HEK293 (cell line): ENCODE results near the gene DSE.
A peak's percentile ranks its signal among the peaks of the same experiment; 100 is the strongest.

Experiments used
- BCL11A ChIP-seq: fragments of 450-650 bp; formaldehyde crosslinking; IDR thresholded peaks from 2 replicates; pipeline ENCODE4 v1.5.1; 2016; ENCODE audit warnings: low read depth, missing biosample characterization, missing genetic modification characterization
- BCL6B ChIP-seq: fragments of 450-650 bp; formaldehyde crosslinking; IDR thresholded peaks from 2 replicates; pipeline ENCODE4 v1.5.1; 2017; ENCODE audit warnings: missing biosample characterization, missing genetic modification characterization
- GFI1B ChIP-seq: fragments of 450-650 bp; formaldehyde crosslinking; IDR thresholded peaks from 2 replicates; pipeline ENCODE4 v1.5.1; 2016; ENCODE audit warnings: missing biosample characterization, missing genetic modification characterization
- INSM2 ChIP-seq: fragments of 450-650 bp; formaldehyde crosslinking; IDR thresholded peaks from 2 replicates; pipeline ENCODE4 v1.5.1; 2016; ENCODE audit warnings: missing biosample characterization, missing genetic modification characterization
- KLF9 ChIP-seq: fragments of 450-650 bp; formaldehyde crosslinking; IDR thresholded peaks from 2 replicates; pipeline ENCODE4 v1.5.1; 2016; ENCODE audit warnings: missing biosample characterization, missing genetic modification characterization, low read depth
- MYNN ChIP-seq: fragments of 450-650 bp; formaldehyde crosslinking; IDR thresholded peaks from 2 replicates; pipeline ENCODE4 v1.5.1; 2016; ENCODE audit warnings: missing biosample characterization, missing genetic modification characterization, borderline replicate concordance
- OVOL3 ChIP-seq: fragments of 450-650 bp; formaldehyde crosslinking; IDR thresholded peaks from 2 replicates; pipeline ENCODE4 v1.5.1; 2016; ENCODE audit warnings: missing biosample characterization, missing genetic modification characterization
- PATZ1 ChIP-seq: fragments of 450-650 bp; formaldehyde crosslinking; IDR thresholded peaks from 2 replicates; pipeline ENCODE4 v1.5.1; 2016; ENCODE audit warnings: missing biosample characterization, missing genetic modification characterization
- PBX3 ChIP-seq: sonication (generic); formaldehyde crosslinking; IDR thresholded peaks from 2 replicates; pipeline ENCODE4 v1.8.1; 2022; ENCODE audit warnings: mild to moderate bottlenecking, moderate library complexity, missing genetic modification reagents
- PRDM1 ChIP-seq: fragments of 450-650 bp; formaldehyde crosslinking; IDR thresholded peaks from 2 replicates; pipeline ENCODE4; 2016; ENCODE audit warnings: missing biosample characterization, missing genetic modification characterization
- SP7 ChIP-seq: fragments of 450-650 bp; formaldehyde crosslinking; IDR thresholded peaks from 2 replicates; pipeline ENCODE4 v1.5.1; 2016; ENCODE audit warnings: missing biosample characterization, missing genetic modification characterization
- TRIM28 ChIP-seq: IDR thresholded peaks from 2 replicates; pipeline ENCODE4 v1.6.1; 2011; ENCODE audit warnings: low read length, control low read depth, borderline replicate concordance
- ZBTB17 ChIP-seq: fragments of 450-650 bp; formaldehyde crosslinking; IDR thresholded peaks from 2 replicates; pipeline ENCODE4 v1.5.1; 2016; ENCODE audit warnings: missing biosample characterization, missing genetic modification characterization
- ZNF114 ChIP-seq: fragments of 450-650 bp; formaldehyde crosslinking; IDR thresholded peaks from 2 replicates; pipeline ENCODE4 v1.5.0; 2017; ENCODE audit warnings: missing biosample characterization, missing genetic modification characterization
- ZNF132 ChIP-seq: fragments of 450-650 bp; formaldehyde crosslinking; IDR thresholded peaks from 2 replicates; pipeline ENCODE4 v1.5.1; 2017; ENCODE audit warnings: missing biosample characterization, missing genetic modification characterization, borderline replicate concordance
- ZNF174 ChIP-seq: fragments of 450-650 bp; formaldehyde crosslinking; IDR thresholded peaks from 2 replicates; pipeline ENCODE4 v1.5.0; 2017; ENCODE audit warnings: missing biosample characterization, mild to moderate bottlenecking, missing genetic modification characterization
- ZNF2 ChIP-seq: fragments of 450-650 bp; formaldehyde crosslinking; IDR thresholded peaks from 2 replicates; pipeline ENCODE4 v1.5.1; 2016; ENCODE audit warnings: missing biosample characterization, missing genetic modification characterization
- ZNF239 ChIP-seq: fragments of 450-650 bp; formaldehyde crosslinking; IDR thresholded peaks from 2 replicates; pipeline ENCODE4 v1.5.1; 2016; ENCODE audit warnings: missing biosample characterization, missing genetic modification characterization
- ZNF324 ChIP-seq: fragments of 450-650 bp; formaldehyde crosslinking; IDR thresholded peaks from 2 replicates; pipeline ENCODE4 v1.5.1; 2016; ENCODE audit warnings: missing biosample characterization, missing genetic modification characterization
- ZNF404 ChIP-seq: fragments of 450-650 bp; formaldehyde crosslinking; IDR thresholded peaks from 2 replicates; pipeline ENCODE4 v1.5.1; 2017; ENCODE audit warnings: missing biosample characterization, missing genetic modification characterization
- ZNF48 ChIP-seq: fragments of 450-650 bp; formaldehyde crosslinking; IDR thresholded peaks from 2 replicates; pipeline ENCODE4 v1.5.1; 2016; ENCODE audit warnings: missing biosample characterization, missing genetic modification characterization
- ZNF580 ChIP-seq: fragments of 450-650 bp; formaldehyde crosslinking; IDR thresholded peaks from 2 replicates; pipeline ENCODE4 v1.5.1; 2016; ENCODE audit warnings: missing biosample characterization, missing genetic modification characterization
- ZNF629 ChIP-seq: fragments of 450-650 bp; formaldehyde crosslinking; IDR thresholded peaks from 2 replicates; pipeline ENCODE4 v1.5.1; 2017; ENCODE audit warnings: missing biosample characterization, missing genetic modification characterization
- ZNF639 ChIP-seq: fragments of 450-650 bp; formaldehyde crosslinking; IDR thresholded peaks from 2 replicates; pipeline ENCODE4 v1.5.1; 2016; ENCODE audit warnings: missing biosample characterization, missing genetic modification characterization
- ZNF654 ChIP-seq: fragments of 450-650 bp; formaldehyde crosslinking; IDR thresholded peaks from 2 replicates; pipeline ENCODE4 v1.5.1; 2016; ENCODE audit warnings: low read depth, missing biosample characterization, missing genetic modification characterization
- ZNF701 ChIP-seq: fragments of 450-650 bp; formaldehyde crosslinking; IDR thresholded peaks from 2 replicates; pipeline ENCODE4 v1.5.1; 2016; ENCODE audit warnings: missing biosample characterization, missing genetic modification characterization
- ZNF776 ChIP-seq: fragments of 450-650 bp; formaldehyde crosslinking; IDR thresholded peaks from 2 replicates; pipeline ENCODE4 v1.5.0; 2017; ENCODE audit warnings: missing biosample characterization, missing genetic modification characterization, borderline replicate concordance
- ZSCAN18 ChIP-seq: fragments of 450-650 bp; formaldehyde crosslinking; IDR thresholded peaks from 2 replicates; pipeline ENCODE4 v1.5.1; 2016; ENCODE audit warnings: missing biosample characterization, missing genetic modification characterization

Gene DSE

GRCh38 chr6:116384727-116385458 is 14.1 kb downstream of the DSE start (continued):
- TF ChIP-seq BCL11A (no peak), OVOL3 (tag by site-specific recombination) (no peak), KLF9 (tag by site-specific recombination) (no peak), TRIM28 (peak; percentile 91; the same call in 1 of the 2 replicates), ZNF776 (tag by site-specific recombination) (no peak), ZNF654 (no peak), ZNF114 (no peak), PRDM1 (tag by site-specific recombination) (no peak), BCL6B (tag by site-specific recombination) (no peak), ZNF324 (tag by site-specific recombination) (no peak), ZNF404 (no peak), ZNF629 (tag by site-specific recombination) (peak; percentile 20), ZNF239 (tag by site-specific recombination) (no peak), MYNN (tag by site-specific recombination) (no peak), ZNF48 (tag by site-specific recombination) (no peak), INSM2 (no peak), ZNF132 (tag by site-specific recombination) (no peak), ZNF701 (tag by site-specific recombination) (no peak), ZSCAN18 (tag by site-specific recombination) (no peak), PBX3 (no peak), SP7 (tag by site-specific recombination) (peak; percentile 88), ZNF580 (tag by site-specific recombination) (peak; percentile 8; the same call in 1 of the 2 replicates), ZNF639 (tag by site-specific recombination) (no peak), ZNF174 (tag by site-specific recombination) (no peak), GFI1B (tag by site-specific recombination) (no peak), ZNF2 (tag by site-specific recombination) (no peak), PATZ1 (0 out of 2 replicates have a peak, but pooled peaks have one; percentile 12), ZBTB17 (tag by site-specific recombination) (peak; percentile 86)
